GM12878 (cell line): ENCODE results near the gene OIT3. TPM values are rescaled to one million over a fixed set of nuclear protein-coding genes. Genes with fewer than 3 reads are reported as not detected.
A peak's percentile ranks its signal among the peaks of the same experiment; 100 is the strongest.

Source experiments
- ATAC-seq: fragments of 200-7000 bp; cut with Tn5 transposase; 3 replicates; pipeline ENCODE4 v1.9.1; 2020; ENCODE audit warnings: mild to moderate bottlenecking, moderate library complexity
- BruUV-seq: library from RNA; stranded (reverse); fragments of 400-500 nt; replicated peaks from 2 replicates; lab custom pipeline; 2021; lab: Mats Ljungman, UMichigan
- CTCF ChIA-PET: fragments of 300-600 bp; sonication (Branson Sonifier 250); formaldehyde crosslinking; extraction: SDS; loops from one replicate; lab custom pipeline; 2021; ENCODE audit warnings: inconsistent platforms; lab: Yijun Ruan, JAX
- POLR2A ChIA-PET: fragments of 350-600 bp; formaldehyde crosslinking; extraction: SDS; loops from one replicate; lab custom pipeline; 2021; ENCODE audit warnings: inconsistent platforms; lab: Charles Lee
- RAD21 ChIA-PET: fragments of 300-600 bp; sonication (Branson Sonifier 250); formaldehyde crosslinking; loops from one replicate; lab custom pipeline; 2023; ENCODE audit warnings: antibody characterized with exemption; ENCODE audit not compliant: unreplicated experiment; lab: Charles Lee
- SMC1A ChIA-PET: fragments of 300-600 bp; sonication (Branson Sonifier 250); formaldehyde crosslinking; loops from one replicate; lab custom pipeline; 2023; ENCODE audit not compliant: unreplicated experiment, uncharacterized antibody; lab: Charles Lee
- DNase-seq: peaks from one replicate; pipeline ENCODE4 v3.0.0-alpha.2; 2011; ENCODE audit warnings: low read depth, low spot score
- FAIRE-seq: peaks from 3 replicates; lab custom pipeline; 2011; peaks lifted over from hg19 to GRCh38; lab: Jason Lieb, UNC
- H2AFZ ChIP-seq: 2 replicates; pipeline ENCODE4 v1.6.0; 2011; ENCODE audit warnings: low read depth, low read length, control low read depth; ENCODE audit not compliant: control insufficient read depth
- H3K27ac ChIP-seq: 2 replicates; pipeline ENCODE4 v1.5.1; 2011; ENCODE audit warnings: control low read depth; ENCODE audit not compliant: control insufficient read depth, insufficient read depth
- H3K27me3 ChIP-seq, 2 experiments: replicated peaks in 1 of 2; 2 replicates each; pipeline versions ENCODE4 v1.6.0 to v1.6.1; 2011; ENCODE audit warnings: low read length in 1 of 2; ENCODE audit not compliant: control insufficient read depth in 2 of 2, insufficient read depth in 2 of 2
- H3K36me3 ChIP-seq, 2 experiments: 2 replicates each; pipeline ENCODE4 v1.5.1; 2011; ENCODE audit warnings: low read length in 1 of 2; ENCODE audit not compliant: control insufficient read depth in 2 of 2, insufficient read depth in 2 of 2
- H3K4me1 ChIP-seq: 2 replicates; pipeline ENCODE4 v1.6.1; 2011; ENCODE audit warnings: mild to moderate bottlenecking, low read length, moderate library complexity, mixed read lengths; ENCODE audit not compliant: control insufficient read depth, insufficient read depth
- H3K4me2 ChIP-seq: 2 replicates; pipeline ENCODE4 v1.6.0; 2011; ENCODE audit warnings: control low read depth; ENCODE audit not compliant: control insufficient read depth, insufficient read depth
- H3K4me3 ChIP-seq: fragments of 200-600 bp; sonication (generic); 2 replicates; pipeline ENCODE4 v1.5.1; 2016
- H3K79me2 ChIP-seq: 2 replicates; pipeline ENCODE4 v1.6.0; 2011; ENCODE audit warnings: low read length; ENCODE audit not compliant: control insufficient read depth, insufficient read depth
- H3K9ac ChIP-seq: 2 replicates; pipeline ENCODE4 v1.8.0; 2011; ENCODE audit warnings: low read length, control low read depth, mixed read lengths; ENCODE audit not compliant: control insufficient read depth, insufficient read depth
- H3K9me3 ChIP-seq: replicated peaks from 3 replicates; pipeline ENCODE4 v1.5.1; 2011; ENCODE audit warnings: mild to moderate bottlenecking, low read length; ENCODE audit not compliant: control insufficient read depth, insufficient read depth
- H4K20me1 ChIP-seq: 2 replicates; pipeline ENCODE4 v1.6.0; 2011; ENCODE audit not compliant: control insufficient read depth, insufficient read depth
- ATF7 ChIP-seq: fragments of 450-650 bp; IDR thresholded peaks from 2 replicates; pipeline ENCODE4 v1.6.1; 2016; ENCODE audit warnings: low read depth, mild to moderate bottlenecking
- CBFB ChIP-seq: IDR thresholded peaks from 2 replicates; pipeline ENCODE4 v1.6.1; 2016; ENCODE audit warnings: antibody characterized with exemption, low read depth
- EED ChIP-seq: sonication (generic); IDR thresholded peaks from 2 replicates; pipeline ENCODE4 v1.6.1; 2016; ENCODE audit warnings: antibody characterized with exemption, low read depth
- IKZF1 ChIP-seq: fragments of 450-650 bp; conservative IDR thresholded peaks from 2 replicates; pipeline ENCODE4 v1.6.1; 2017; ENCODE audit warnings: antibody characterized with exemption, mild to moderate bottlenecking
- LARP7 ChIP-seq: fragments of 450-650 bp; IDR thresholded peaks from 2 replicates; pipeline ENCODE4 v1.6.1; 2017; ENCODE audit warnings: mild to moderate bottlenecking
- MEF2B ChIP-seq: fragments of 450-650 bp; IDR thresholded peaks from 2 replicates; pipeline ENCODE4 v1.6.1; 2018; ENCODE audit warnings: mild to moderate bottlenecking, moderate library complexity; ENCODE audit not compliant: partially characterized antibody, poor library complexity, severe bottlenecking
- NKRF ChIP-seq: fragments of 450-650 bp; conservative IDR thresholded peaks from 2 replicates; pipeline ENCODE4 v1.6.1; 2017; ENCODE audit warnings: mild to moderate bottlenecking, moderate library complexity
- YBX1 ChIP-seq: fragments of 450-650 bp; IDR thresholded peaks from 2 replicates; pipeline ENCODE4 v1.6.1; 2016; ENCODE audit warnings: antibody characterized with exemption
- YY1 ChIP-seq: IDR thresholded peaks from 2 replicates; pipeline ENCODE4 v1.6.1; 2011; ENCODE audit warnings: low read depth, mild to moderate bottlenecking, low read length
- WGBS: methylation state at CpG from one replicate; pipeline ENCODE4 v1.1.6; 2016; ENCODE audit warnings: low lambda C conversion rate; ENCODE audit not compliant: insufficient replicate concordance, insufficient coverage; ENCODE audit errors: missing lambda C conversion rate; 5-methylcytosine and 5-hydroxymethylcytosine counted together
- in situ Hi-C: fragments of 300-500 bp; cut with MboI; formaldehyde crosslinking; loops from 9 replicates; pipeline ENCODE4 v1.14.3; 2018; ENCODE audit warnings: mixed read lengths
- intact Hi-C: fragments of 100-400 bp; cut with micrococcal nuclease; formaldehyde crosslinking; loops from one replicate; pipeline ENCODE4 v1.14.2; 2022; ENCODE audit not compliant: unreplicated experiment
- polyA plus RNA-seq, 11 experiments: library from polyadenylated mRNA; depleted of rRNA in 4 of 11; unstranded in 6 of 11; stranded (reverse) in 5 of 11; fragments of >200 nt; fragmentation: Nextera tagmentation in 4 of 11; fragmentation: Illumina TruSeq in 1 of 11; extraction: Ambion mirVana in 4 of 11; extraction: Trizol in 1 of 11; gene quantifications; 1 replicate in 1 of 11; 2 replicates in 10 of 11; pipeline versions ENCODE4 v1.2.1 to v1.2.3, GENCODE V29; 2011 to 2016; ENCODE audit warnings: inconsistent platforms in 2 of 11, missing spikeins in 2 of 11, low read depth in 1 of 11
- total RNA-seq, 4 experiments: library from RNA; depleted of rRNA in 3 of 4; stranded (reverse); fragments of >200 nt in 3 of 4; fragmentation: Illumina TruSeq in 1 of 4; extraction: Trizol in 1 of 4; gene quantifications; 2 replicates each; pipeline versions ENCODE4 v1.2.1 to v1.2.3, GENCODE V29; 2013 to 2021

OIT3 gene
- total and polyA plus RNA-seq, 10 of the 15 experiments (the other 5 are each of a cell fraction or from before 2014, with no cell fraction given), result not detected

DNA sequence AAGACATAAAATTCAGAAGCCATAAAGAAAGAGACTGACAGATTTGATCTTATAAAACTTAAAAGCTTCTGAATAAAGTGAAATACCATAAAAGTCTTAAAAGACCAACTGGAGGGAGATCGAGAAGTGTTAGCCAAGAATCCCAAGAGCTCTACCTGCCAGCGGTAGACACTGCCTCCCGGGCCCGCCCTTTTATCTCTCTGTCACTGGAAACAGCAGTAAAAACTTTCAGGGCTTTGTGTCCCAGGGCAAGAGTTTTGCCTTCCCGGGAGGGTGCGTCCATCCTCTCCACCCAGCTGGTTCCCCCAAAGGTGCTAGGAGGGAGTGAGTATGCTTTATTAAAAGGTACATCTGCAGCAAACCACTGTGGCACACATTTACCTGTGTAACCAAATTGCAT is 55.2 kb downstream of the OIT3 start (continued):
- TF ChIP-seq NKRF (no peak), LARP7 (no peak)

DNA sequence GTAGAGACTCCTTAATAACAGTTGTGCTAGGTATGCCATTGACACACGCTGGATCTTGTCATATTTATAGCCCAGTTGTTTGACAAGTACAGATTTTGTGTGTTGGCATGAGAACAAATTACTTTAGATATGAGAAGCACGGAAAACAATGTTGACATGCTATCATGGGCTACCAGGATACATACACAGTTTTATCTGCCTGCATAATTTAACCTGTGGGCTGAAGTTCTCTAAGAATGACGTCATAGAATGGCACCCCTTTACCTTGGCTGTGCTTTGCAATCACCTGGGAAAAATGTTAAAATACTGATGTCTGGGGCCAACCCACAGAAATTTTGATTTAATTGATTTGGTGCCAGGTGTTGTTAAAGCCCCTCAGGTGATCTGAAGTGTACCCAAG is 58.2 kb downstream of the OIT3 start:
- ChIA-PET RAD21 (no interaction called here), POLR2A (no interaction called here), SMC1A (no interaction called here), CTCF (no interaction called here)
- in situ Hi-C loops, result no loop called here
- H4K20me1 ChIP-seq, result no peaks in the 10 kb centered on the region
- H3K4me1 ChIP-seq, result no peaks in the 10 kb centered on the region
- 44% methylated on average over 3 of the region's 3 CpGs for WGBS
- FAIRE-seq, result no peak
- H3K4me2 ChIP-seq, result no peak overlapping the region
- DNase-seq, result no peak
- no peak overlapping the region for H3K27ac ChIP-seq
- no peaks in the 10 kb centered on the region for H3K9me3 ChIP-seq
- no peak overlapping the region for H2AFZ ChIP-seq
- ATAC-seq, result no peak
- TF ChIP-seq ATF7, result peak; percentile 71
- TF ChIP-seq IKZF1, result no peak
- H3K27me3 ChIP-seq, result no peaks in the 10 kb centered on the region
- H3K9ac ChIP-seq, result no peak overlapping the region
- no peaks in the 10 kb centered on the region for H3K36me3 ChIP-seq
- BruUV-seq, result no TSS peak
- intact Hi-C loops, result no loop called here
- H3K4me3 ChIP-seq, result no peak overlapping the region
- no peaks in the 10 kb centered on the region for H3K79me2 ChIP-seq

DNA sequence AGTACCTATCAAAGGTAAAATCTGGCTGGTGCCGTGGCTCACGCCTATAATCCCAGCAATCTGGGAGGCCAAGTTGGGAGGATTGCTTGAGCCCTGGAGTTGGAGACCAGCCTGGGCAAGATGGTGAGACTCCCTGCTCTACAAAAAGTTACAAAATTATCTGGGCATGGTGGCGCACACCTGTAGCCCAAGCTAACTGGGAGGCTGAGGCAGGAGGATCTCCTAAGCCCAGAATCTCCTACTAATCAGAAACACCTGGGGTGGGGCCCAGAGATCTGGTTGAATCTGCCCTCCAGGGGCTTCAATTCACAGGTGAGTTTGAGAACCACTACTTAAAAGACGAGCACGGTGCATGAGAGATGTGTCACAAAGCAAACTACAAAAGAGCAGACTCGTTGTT is 58.6 kb downstream of the OIT3 start:
- H3K4me2 ChIP-seq, result no peak overlapping the region
- CTCF ChIA-PET, result no interaction called here
- TF ChIP-seq CBFB (no peak), MEF2B (no peak), YY1 (no peak), YBX1 (no peak), EED (no peak)

More for the DNA sequence above, 58.6 kb downstream of the OIT3 start:
- ChIA-PET RAD21 (no interaction called here), POLR2A (no interaction called here), SMC1A (no interaction called here)
- no peak for FAIRE-seq
- Histone ChIP-seq H3K4me3 (no peak overlapping the region), H3K4me1 (no peaks in the 10 kb centered on the region), H3K9me3 (no peaks in the 10 kb centered on the region), H3K27ac (no peak overlapping the region), H3K9ac (no peak overlapping the region), H3K27me3 (no peaks in the 10 kb centered on the region), H2AFZ (no peak overlapping the region), H4K20me1 (no peaks in the 10 kb centered on the region), H3K79me2 (no peaks in the 10 kb centered on the region), H3K36me3 (no peaks in the 10 kb centered on the region)
- intact Hi-C loops (no loop called here), in situ Hi-C loops (no loop called here)
- 34% methylated on average over 6 of the region's 6 CpGs for WGBS
- ATAC-seq, result no peak
- no peak for DNase-seq
- no TSS peak for BruUV-seq
